ENCODE measurements around the gene ANKRD34A.
A peak's percentile ranks its signal among the peaks of the same experiment; 100 is the strongest.

Gene ANKRD34A

DNA sequence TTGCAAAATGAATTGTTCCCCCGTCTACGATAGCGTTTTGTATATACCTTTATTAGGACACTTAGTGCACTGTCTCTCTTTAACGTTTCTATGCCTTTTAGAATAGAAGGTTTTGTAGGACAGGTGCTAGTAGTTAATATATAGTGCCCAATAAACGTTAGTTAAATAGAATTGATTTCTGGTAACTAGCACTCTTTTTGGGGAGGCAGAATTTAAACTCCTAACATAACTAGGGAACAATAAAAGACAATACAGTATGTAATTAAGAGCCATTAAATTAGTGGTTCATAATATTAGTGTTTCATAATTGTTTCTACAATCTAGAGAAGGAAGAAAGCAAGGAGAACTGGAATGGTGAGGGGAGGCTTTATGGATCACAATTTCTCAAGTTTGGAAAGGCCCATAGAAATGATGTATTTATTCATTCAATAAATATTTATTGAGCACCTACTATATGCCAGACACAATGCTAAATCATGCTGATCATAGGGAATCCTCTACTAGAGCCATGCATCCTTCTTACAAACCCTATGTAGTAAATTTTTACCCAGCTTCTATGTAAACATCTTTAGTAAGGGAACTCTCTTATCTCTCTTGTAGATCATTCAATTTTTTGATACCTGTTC, 857 bp upstream of the ANKRD34A start:
- DNase-seq (ENCODE audit: low read depth) = no peak

DNA sequence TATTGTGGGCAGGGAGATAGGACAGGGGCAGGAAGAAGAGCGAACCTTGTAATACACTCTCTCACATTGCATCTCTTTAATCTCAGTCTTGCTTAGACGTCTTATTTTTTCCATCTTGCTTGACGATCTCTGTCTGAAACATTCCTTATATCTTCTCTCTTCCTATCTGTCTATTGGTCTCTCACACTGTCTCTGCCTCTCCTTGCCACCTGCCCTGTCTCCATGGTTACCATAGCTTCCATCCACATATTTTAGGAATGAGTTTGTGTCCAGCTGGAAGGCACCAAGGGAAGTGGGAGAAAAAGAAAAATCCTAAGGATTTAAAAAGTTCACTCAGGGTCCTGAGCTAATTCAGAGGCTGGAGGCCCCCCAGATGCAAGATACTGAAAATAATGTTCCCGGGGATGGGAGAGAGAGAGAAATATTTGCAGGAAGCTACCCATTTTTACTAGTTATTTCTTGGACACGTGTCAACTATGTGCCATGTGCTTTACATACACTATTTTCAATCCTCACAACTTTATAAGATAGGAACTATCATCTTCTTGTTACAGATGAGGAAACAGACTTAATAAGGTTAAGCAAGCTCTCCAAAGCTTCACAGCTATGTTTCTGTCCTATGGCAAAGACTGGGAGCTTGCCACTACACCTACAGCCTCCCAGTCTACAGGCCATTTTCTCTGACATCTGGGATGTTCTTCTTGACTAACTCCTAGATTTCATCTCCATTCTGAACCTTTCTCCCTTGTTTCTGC, 933 bp downstream of the ANKRD34A start:
- no peak for DNase-seq (ENCODE audit: low read depth)

DNA sequence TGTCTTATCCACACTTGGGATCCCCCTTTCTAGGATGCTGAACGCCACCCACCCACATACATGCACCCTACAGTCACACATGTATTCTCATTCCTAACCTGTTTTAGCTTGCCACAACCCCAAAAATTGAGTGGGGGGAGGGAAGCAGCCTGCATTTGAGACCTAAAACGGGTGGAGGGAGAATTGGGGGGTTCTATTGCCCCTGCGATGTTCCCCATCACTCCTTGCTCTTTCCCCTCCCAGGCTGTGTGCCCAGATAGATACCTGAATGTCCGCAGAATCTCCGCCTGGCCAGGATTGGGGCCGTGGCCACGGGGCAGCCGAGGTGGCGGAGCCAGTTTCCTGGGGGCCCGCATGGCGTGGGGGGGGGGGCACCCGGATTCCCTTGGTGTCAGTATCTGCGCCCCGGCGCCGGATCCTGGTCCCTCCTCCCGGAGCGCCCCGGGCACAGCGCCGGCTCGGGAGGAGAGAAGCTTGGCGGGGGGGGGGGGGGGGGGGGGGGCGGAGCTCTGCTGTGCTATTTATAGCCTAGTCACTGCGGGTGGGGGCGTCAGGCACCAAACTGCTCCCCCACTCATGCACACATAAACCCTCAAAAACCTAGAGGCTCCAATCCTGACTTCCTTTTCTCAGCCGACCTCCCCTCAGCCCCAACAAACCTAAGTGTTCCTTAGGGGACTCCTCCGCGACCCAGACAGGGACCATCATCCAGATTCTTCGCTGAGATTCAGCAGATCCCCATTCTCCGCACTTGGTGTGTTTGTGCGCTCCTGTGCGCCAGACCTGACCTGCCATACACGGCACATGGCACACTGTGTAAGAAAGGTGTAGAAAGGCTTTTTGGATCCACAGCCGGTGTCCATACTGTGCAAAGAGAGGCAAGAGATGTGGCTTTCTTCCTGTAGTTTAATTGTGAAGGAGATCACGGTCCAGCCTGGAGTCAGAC, 1.9 kb downstream of the ANKRD34A start:
- no peak for DNase-seq (ENCODE audit: low read depth)

DNA sequence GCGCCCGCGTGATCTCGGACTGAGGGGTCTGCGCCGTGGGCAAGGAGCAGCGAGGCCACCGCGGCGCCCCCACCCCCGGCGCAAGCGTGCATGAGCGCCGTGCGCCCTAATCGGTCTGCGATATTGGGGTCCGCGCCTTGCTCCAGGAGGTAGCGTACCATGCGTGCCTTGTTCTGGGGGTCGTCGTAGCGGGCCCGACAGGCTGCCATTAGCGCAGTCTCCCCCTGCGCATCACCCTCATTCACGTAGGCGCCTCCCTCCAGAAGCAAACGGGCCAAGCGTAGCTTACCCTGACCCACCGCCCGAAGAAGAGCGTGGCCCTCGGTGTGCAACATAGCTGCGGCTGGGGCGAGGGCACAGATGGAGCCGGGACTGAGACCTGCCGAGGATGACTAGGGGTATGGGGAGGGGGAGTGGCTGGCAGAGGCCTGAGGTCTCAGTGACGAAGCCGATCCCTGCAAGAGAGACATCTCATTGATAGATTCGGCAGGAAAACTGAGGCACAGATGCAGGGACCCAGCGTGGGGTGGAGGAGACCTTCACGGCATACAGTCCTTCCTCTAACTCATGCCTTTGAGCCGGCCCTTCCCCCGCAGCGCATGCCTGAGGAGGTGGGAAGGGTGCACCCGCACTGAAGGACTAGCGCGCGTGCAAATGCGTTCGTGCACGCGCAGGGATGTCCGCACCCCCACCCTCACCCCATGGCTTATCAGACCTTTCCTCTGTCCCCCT, 2.8 kb downstream of the ANKRD34A start:
- DNase-seq (ENCODE audit: low read depth) = no peak

DNA sequence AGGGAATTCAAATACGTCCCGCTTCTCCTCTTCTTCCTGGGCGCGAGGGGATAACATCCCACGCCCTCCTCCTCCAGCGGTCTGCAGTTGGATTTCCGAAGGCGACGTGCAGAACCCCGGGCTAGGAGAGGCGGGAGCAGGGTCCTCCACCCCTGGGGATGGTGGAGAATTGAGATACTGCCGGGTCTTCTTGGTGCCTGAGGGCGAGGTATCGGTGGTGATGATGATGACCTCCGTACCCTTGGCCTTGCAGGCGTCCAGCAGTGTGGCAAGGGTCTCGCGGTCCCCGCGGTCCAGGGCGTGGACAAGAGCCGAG, 3.3 kb downstream of the ANKRD34A start:
- no peak for DNase-seq (ENCODE audit: low read depth)

DNA sequence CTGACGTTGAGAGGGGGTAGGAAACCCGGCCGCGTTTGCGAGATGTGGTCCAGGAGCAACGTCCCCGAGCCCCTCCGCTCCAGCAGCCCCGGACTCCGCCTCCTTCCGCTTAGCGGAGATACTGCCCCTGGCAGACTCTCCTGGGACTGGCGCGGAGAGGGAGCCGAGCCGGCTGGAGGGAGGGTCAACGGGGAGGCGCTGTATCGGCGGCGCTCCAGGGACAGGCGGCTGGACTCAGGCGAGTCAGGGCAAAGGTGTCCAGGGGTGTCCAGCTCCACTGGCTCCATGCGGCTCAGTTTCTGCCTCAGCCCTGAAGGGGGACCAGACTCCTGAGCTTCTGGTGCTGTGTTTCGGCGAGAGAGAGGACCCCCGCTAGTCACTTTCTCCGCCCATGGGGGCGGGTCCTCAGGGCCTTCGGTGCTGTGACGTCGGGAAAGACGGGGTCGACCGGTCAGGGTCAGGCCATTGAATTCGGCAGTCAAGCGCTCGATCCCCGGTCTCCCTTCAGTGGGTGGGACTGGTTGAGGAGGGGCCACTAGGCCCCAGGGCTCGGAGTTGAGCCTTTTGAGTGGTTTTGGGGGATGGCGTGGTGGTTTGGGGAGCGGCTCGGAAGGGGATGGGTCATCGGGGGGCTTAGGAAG, 3.8 kb downstream of the ANKRD34A start:
- no peak for DNase-seq (ENCODE audit: low read depth)

DNA sequence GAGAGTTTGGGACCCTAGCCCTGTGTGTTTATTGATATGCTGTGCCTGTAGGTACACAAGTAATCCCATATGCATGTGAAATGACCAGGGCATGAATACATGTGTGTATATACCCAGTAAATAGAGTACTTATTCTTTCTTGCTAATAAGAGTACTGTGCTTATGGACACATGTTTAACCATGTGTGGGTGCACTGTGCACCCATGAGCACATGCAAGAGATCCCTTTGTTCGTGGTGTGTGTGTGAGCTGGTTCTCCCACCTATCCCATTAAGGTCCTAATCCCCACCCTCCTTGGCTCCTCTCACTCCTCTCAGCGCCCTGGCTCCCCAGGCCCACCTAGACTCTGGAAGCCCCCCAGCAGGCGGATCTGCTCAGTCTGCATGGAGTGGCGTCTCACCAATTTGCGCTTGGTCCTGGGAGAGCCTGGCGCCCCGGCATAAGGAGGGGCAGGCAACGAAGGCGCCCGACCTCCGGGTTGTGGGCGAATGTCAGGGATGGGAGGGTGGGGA, 4.4 kb downstream of the ANKRD34A start:
- no peak for DNase-seq (ENCODE audit: low read depth)

DNA sequence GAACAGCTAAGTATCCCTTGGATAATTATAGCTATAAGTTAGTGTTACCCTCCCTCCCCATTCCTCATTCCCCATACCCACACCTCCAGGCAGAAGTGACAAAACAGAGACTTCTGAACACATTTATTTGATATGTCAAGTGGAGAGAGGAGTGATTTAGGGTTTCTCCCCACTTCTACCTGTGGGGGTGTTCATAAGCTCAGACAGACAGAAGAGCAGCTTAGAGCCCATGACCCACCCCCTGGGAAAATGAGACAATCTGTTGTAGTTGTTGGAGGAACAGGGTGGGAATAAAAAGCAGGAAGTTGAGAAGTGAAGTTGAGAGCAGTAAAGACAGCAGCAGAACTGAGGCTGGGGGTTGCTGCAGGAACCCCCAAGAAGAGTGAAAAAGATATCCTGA, 5.0 kb downstream of the ANKRD34A start:
- no peak for DNase-seq (ENCODE audit: low read depth)

DNA sequence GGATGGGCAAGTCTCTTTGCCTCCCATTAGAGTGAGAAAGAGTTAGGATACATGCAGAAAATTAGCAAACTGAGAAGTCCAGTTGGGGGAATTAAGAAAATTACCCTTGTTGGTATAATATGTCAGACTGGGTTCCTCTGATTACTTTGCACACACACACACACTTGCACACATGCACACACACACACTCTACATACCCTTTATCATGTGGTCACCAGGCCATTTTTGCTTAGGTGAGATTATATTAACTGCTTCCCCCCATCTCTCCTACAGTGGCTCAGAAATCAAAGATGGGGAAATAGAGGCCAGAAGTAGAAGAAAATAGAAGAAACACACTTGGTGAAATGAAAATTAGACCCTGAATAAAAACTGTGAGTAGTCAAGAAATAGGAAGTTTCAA, 5.6 kb downstream of the ANKRD34A start:
- no peak for DNase-seq (ENCODE audit: low read depth)

DNA sequence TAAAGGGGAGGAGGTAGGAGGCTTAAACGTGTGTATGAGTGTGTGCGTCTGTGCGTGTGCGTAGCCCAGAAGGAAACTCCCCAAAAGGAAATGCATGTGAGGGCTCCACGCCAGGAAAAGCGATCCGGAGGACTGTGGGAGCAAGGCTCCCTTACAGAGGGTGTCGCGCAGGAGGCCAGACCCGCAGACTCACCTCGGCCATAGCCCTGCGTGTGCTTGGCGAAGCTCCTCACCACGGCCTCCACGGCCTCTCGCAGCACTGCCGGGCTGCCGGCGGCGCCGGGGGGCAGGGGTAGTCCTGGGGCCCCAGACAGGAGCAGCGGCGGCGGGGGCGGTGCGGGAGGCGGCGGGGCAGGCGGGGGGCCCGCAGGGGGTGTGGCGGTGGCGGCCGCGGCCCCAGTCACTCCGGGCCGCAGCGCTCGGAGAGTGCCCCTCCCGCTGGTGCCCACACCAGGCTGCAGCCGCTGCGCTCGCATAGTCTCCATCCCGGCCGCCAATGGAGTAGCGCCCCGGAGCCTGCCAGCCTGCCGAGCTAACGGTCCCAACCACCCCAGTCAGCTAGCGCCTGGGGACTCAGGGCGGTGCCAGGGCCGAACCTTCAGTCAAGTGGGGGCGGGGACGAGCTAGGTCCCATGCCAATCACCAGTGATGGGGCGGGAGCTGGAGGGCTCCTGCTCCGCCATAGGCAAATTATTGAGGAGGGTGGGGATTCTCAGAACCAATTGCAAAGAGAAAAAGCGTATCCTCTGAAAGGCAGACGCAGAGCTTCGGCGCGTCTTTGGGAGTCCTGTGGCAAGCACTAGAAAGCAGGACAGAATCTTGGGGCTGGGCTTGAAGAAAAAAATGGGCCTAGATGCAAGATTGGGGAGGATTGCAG, 6.7 kb downstream of the ANKRD34A start, which contains the start of gene LIX1L:
Gene LIX1L, minus strand, starts transcription at position 575 of the 877 bp plus-strand sequence. Its CDS starts 90 bp downstream, at position 485.
- DNase-seq (ENCODE audit: low read depth) = peak; percentile 81

DNA sequence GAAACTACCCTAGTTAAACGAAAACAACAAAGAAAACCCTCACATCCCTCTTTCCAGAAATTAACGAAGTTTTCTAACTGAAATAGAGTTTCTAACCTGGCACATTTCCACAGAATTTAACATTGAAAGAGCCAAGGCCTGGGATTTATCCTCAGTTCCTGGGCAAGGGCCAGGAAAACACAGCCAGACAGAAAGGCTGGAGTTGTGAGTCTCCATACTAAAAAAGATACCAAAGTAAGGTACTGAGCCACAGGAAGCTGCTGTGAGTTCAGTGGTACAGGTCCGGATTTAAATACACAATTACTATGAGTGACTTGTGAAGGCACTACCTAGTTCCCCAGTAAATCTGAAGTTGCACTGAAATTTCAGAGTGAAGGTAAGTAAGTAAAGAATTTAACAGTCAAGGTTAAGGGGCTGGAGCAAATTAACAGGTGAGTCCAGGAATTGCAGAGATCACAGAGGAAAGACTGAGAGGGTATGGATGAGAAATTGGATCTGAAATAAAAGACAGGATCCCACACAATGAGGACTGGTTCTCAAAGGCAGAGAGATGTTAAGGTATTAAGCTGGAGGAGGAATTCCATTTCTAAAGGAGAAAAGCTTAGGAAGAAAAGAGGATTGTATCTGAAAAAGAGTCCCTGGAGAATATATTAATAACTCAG, 7.5 kb downstream of the ANKRD34A start:
- no peak for DNase-seq (ENCODE audit: low read depth)

DNA sequence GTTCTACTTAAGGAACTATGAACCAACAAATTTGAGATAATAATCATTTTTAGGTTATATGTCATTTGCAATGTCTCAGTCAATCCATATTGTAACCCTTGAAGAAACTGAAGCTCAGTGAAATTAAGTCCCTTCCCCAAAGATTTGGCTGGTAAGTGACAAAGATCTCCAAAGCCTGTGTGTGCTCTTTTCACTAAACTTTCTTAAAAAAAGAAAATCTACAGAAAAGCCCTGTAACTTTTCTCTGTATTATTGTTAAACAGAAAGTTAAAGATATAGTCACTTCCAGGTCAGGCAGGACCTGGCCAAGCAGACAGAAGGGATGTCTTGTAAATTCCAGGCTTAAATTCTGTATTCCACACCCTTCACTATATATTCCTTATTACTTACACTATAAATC, 8.0 kb downstream of the ANKRD34A start:
- no peak for DNase-seq (ENCODE audit: low read depth)

DNA sequence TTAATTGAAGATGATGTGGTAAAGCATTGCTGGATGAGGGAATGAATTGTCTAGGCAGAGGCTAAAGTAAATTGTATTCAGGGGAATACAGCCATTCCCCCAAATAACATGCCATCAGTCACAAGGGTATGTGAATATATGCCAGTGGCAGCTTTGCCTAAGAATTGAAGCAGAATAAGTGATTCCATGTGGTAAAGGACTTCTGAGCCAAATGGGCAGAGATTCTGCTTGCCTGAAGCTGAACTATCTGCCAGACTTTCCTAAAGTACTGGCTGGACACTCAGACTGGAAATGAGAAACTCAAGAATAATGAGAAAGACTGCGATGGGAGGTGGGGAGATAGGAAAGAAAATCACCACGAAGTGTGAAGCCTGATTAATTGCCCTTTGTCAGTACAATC, 8.9 kb downstream of the ANKRD34A start:
- no peak for DNase-seq (ENCODE audit: low read depth)

DNA sequence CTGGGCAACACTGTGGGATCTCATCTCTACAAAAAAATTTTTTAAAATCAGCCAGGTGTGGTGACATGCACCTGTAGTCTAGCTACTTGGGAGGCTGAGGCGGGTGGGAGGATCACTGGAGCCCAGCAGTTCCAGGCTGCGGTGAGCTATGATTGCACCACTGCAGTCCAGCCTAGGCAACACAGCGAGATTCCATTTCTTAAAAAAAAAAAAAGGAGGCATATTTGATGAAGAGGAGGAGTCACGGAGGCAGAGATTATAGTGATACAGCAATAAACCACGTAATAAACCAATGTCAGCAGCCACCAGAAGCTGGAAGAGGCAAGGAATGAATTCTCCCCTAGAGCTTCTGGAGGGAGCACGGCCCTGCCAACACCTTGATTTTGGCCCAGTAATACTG, 10.5 kb downstream of the ANKRD34A start:
- no peak for DNase-seq (ENCODE audit: low read depth)

DNA sequence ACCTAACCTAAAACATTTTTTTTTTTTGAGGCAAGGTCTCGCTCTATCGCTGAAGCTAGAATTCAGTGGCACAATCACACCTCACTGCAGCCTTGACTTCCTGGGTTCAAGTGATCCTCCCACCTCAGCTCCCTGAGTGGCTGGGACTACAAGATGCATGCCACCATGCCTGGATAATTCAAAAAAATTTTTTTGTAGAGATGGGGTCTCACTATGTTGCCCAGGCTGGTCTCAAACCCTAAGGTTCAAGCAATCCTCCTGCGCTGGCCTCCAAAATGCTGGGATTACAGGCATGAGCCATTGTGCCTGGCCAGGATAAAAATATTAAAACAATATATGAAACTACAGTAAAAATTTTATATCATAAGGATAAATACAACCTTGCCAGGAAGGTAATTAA, 11.5 kb downstream of the ANKRD34A start:
- DNase-seq (ENCODE audit: low read depth) = no peak

DNA sequence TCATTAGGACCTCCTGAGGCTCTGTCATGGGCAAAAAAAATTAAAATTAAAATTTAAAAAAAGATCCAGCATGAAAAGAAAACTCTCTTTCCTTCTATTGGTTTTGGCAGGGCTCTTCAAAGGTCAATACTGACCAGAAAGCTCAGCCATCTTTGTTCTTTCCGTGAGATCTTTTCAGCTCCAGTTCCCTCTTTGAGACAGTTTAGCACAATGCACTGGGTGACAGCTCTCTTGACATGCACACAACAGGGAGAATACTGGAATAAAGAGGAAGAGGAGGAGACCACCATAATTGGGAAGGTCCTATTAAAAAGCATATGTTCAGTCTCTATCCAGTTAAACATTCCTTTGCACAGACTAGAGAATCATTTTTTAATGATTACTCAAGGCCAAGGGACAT, 12.8 kb downstream of the ANKRD34A start:
- no peak for DNase-seq (ENCODE audit: low read depth)

DNA sequence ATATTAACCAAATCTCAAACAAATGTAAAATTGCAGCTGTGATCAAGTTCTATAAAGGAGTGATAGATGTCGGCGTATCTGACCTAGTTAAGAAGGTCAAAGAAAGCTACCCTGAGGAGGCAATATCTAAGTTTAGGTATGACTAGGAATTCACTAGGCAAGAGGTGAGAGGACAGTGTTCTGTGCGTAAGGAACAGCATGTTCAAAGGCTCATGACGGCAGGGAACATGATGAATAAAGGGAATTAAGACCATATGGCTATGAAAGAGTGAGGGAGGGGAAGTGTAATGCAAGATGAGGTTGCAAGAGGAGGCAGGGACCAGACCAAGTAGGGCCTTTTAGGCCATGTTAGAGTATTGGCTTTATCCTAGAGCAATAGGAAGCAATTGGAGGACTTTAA, 15.2 kb downstream of the ANKRD34A start:
- no peak for DNase-seq (ENCODE audit: low read depth)

DNA sequence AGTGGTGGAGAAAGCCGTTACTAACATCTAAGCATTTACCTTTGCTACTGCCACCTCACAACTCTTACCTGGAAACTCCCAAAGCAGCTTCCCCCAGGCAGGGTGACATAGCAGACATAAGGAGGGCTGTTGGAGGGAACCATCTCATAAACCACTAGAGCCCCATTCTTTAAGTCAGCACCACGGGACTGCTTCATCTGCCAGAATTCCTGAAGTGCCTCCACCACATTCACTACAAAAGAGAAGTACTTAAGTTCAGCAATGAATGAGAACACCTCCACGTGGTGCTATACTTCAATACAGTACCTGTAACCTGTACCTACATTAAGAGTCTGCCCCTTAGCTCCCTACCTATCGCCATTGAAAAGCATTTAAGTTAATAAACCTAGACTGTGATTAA, 16.8 kb downstream of the ANKRD34A start:
- no peak for DNase-seq (ENCODE audit: low read depth)

DNA sequence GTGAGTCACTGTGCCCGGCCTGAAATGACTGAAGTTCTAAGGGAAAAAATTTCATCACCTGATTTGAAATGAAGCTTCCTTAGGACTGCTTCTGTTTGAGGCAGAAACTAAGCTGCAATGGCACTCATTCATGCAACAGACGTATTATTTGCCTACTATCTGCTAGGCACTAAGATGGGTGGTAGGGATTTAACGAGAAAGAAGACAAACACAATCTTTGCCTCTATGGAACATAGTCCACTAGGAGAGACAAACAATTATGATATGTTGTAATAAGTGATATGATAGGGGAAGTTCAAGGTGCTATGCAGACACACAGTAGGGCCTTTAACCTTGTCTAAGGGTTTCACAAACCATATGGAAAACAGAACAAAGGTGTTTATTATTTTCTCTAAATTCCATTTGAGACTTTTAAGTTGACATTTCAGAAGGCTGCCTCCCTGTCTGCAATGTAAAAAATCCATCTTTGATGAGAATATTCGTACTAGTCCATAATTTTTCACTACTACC, 17.8 kb downstream of the ANKRD34A start:
- no peak for DNase-seq (ENCODE audit: low read depth)

DNA sequence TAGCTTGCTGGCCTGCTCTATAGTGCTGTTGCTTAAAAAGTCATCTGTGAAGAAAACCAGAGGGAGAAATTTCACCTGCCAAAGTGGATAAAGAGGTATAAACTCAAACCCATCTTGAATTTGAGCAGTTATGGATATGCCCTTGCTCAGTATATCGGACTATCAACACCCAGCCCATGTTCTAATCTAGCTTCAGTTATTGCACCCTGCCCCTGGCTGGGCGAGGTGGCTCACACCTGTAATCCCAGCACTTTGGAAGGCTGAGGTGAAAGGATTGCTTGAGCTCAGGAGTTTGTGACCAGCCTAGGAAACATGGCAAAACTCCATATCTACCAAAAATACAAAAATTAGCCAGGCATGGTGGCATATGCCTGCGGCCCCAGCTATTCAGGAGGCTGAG, 19.8 kb downstream of the ANKRD34A start:
- no peak for DNase-seq (ENCODE audit: low read depth)

Measured in stimulated activated CD8-positive, alpha-beta memory T cell treated with anti-CD3 and anti-CD28 coated beads, Interleukin-15, amount 100 ng/mL, for 24 hours (primary cell).